Neural cell (in vitro differentiated cells): ENCODE data around the gene ATN1. TPM values are rescaled to one million over a fixed set of nuclear protein-coding genes. Genes with fewer than 3 reads are reported as not detected.

Source experiments
- H2AFZ ChIP-seq: fragments of 200-600, 300-800 bp; sonication (generic), shearing (Covaris generic); 2 replicates; pipeline ENCODE4 v1.6.0; 2014; ENCODE audit warnings: low read depth, mild to moderate bottlenecking, antibody characterized with exemption, low read length, moderate library complexity
- H3F3A ChIP-seq: fragments of 200-600 bp; shearing (Covaris generic); 2 replicates; pipeline ENCODE4 v1.6.1; 2016; ENCODE audit warnings: mild to moderate bottlenecking, moderate library complexity, mixed read lengths, antibody characterized with exemption, low read length; ENCODE audit not compliant: insufficient read depth, poor library complexity, severe bottlenecking
- H3K27ac ChIP-seq: fragments of 200-600, 300-800 bp; sonication (generic), shearing (Covaris generic); 2 replicates; pipeline ENCODE4 v1.5.1; 2014; ENCODE audit warnings: mild to moderate bottlenecking, low read length, moderate library complexity
- H3K27me3 ChIP-seq: fragments of 300-800, 200-600 bp; sonication (generic), shearing (Covaris generic); 2 replicates; pipeline ENCODE4 v1.6.0; 2014; ENCODE audit warnings: mild to moderate bottlenecking, low read depth, low read length, moderate library complexity; ENCODE audit not compliant: insufficient read depth
- H3K36me3 ChIP-seq: fragments of 300-800, 200-600 bp; sonication (generic), shearing (Covaris generic); 2 replicates; pipeline ENCODE4 v1.5.1; 2014; ENCODE audit warnings: mild to moderate bottlenecking, antibody characterized with exemption, low read length, moderate library complexity; ENCODE audit not compliant: insufficient read depth
- H3K4me2 ChIP-seq: fragments of 300-800, 200-600 bp; sonication (generic), shearing (Covaris generic); 2 replicates; pipeline ENCODE4 v1.6.0; 2014; ENCODE audit warnings: mild to moderate bottlenecking, low read length
- H3K4me3 ChIP-seq: fragments of 300-800, 200-600 bp; sonication (generic), shearing (Covaris generic); 2 replicates; pipeline ENCODE4 v1.5.1; 2014; ENCODE audit warnings: mild to moderate bottlenecking, low read length, moderate library complexity
- H3K79me2 ChIP-seq: fragments of 200-600 bp; shearing (Covaris generic); replicated peaks from 2 replicates; pipeline ENCODE4 v1.6.0; 2014; ENCODE audit warnings: mild to moderate bottlenecking, low read length, moderate library complexity; ENCODE audit not compliant: insufficient read depth
- H3K9ac ChIP-seq: fragments of 300-800, 200-600 bp; sonication (generic), shearing (Covaris generic); 2 replicates; pipeline ENCODE4 v1.6.1; 2016; ENCODE audit warnings: mild to moderate bottlenecking, low read length, mixed read lengths
- H3K9me2 ChIP-seq: fragments of 200-600 bp; shearing (Covaris generic); 2 replicates; pipeline ENCODE4 v1.6.1; 2016; ENCODE audit warnings: mild to moderate bottlenecking, low read length, mixed read lengths; ENCODE audit not compliant: insufficient read depth
- H3K9me3 ChIP-seq: fragments of 200-600, 300-800 bp; sonication (generic), shearing (Covaris generic); 2 replicates; pipeline ENCODE4 v1.6.1; 2016; ENCODE audit warnings: mild to moderate bottlenecking, mixed run types, low read length, moderate library complexity, mixed read lengths
- H4K20me1 ChIP-seq: fragments of 200-600 bp; shearing (Covaris generic); 2 replicates; pipeline ENCODE4 v1.6.1; 2016; ENCODE audit warnings: mild to moderate bottlenecking, mixed run types; ENCODE audit not compliant: insufficient read depth
- CTCF ChIP-seq: fragments of 450-650 bp; IDR thresholded peaks from 2 replicates; pipeline ENCODE4 v1.5.1; 2014; ENCODE audit warnings: antibody characterized with exemption, mild to moderate bottlenecking, moderate library complexity; ENCODE audit not compliant: poor library complexity, severe bottlenecking
- EP300 ChIP-seq: fragments of 450-650 bp; conservative IDR thresholded peaks from 2 replicates; pipeline ENCODE4 v1.6.1; 2014; ENCODE audit warnings: antibody characterized with exemption, mild to moderate bottlenecking, moderate library complexity; ENCODE audit not compliant: poor library complexity, severe bottlenecking
- EZH2 ChIP-seq: fragments of 200-600, 300-800 bp; shearing (Covaris generic), sonication (generic); IDR thresholded peaks from 2 replicates; pipeline ENCODE4 v1.6.1; 2014; ENCODE audit warnings: antibody characterized with exemption, low read length, borderline replicate concordance, mild to moderate bottlenecking; ENCODE audit not compliant: insufficient read depth, poor library complexity, severe bottlenecking
- MXI1 ChIP-seq: fragments of 450-650 bp; conservative IDR thresholded peaks from 2 replicates; pipeline ENCODE4 v1.6.1; 2014; ENCODE audit warnings: antibody characterized with exemption, mild to moderate bottlenecking; ENCODE audit not compliant: poor library complexity, severe bottlenecking
- POLR2AphosphoS5 ChIP-seq: IDR thresholded peaks from 2 replicates; pipeline ENCODE4 v1.6.1; 2012
- RAD21 ChIP-seq: fragments of 450-650 bp; conservative IDR thresholded peaks from 2 replicates; pipeline ENCODE4 v1.6.1; 2014; ENCODE audit warnings: antibody characterized with exemption, mild to moderate bottlenecking, moderate library complexity
- SMC3 ChIP-seq: fragments of 450-650 bp; conservative IDR thresholded peaks from 2 replicates; pipeline ENCODE4 v1.6.1; 2014; ENCODE audit warnings: antibody characterized with exemption, mild to moderate bottlenecking, moderate library complexity; ENCODE audit not compliant: poor library complexity
- TAF1 ChIP-seq: IDR thresholded peaks from 2 replicates; pipeline ENCODE4 v1.6.1; 2012; ENCODE audit warnings: low read depth
- polyA plus RNA-seq: library from polyadenylated mRNA; depleted of rRNA; stranded (reverse); fragments of >200 nt; gene quantifications from 2 replicates; pipeline ENCODE4 v1.2.3, GENCODE V29; 2014
- TF ChIP-seq, protein P1 (sequence below): IDR thresholded peaks from 2 replicates; pipeline ENCODE4 v1.6.1; 2012; ENCODE audit warnings: borderline replicate concordance

Gene ATN1
- polyA plus RNA-seq, 1 donor from 2014 or later, result 9.2 TPM

- no peak overlapping the region for H3K4me2 ChIP-seq
- peaks cover 4% of the 10 kb centered on the region for H3F3A ChIP-seq
- H4K20me1 ChIP-seq, result no peaks in the 10 kb centered on the region
- no peaks in the 10 kb centered on the region for H3K36me3 ChIP-seq
- no peaks in the 10 kb centered on the region for H3K9me2 ChIP-seq
- H2AFZ ChIP-seq, result no peak overlapping the region
- no peaks in the 10 kb centered on the region for H3K79me2 ChIP-seq
- no peak overlapping the region for H3K4me3 ChIP-seq
- H3K9ac ChIP-seq, result no peak overlapping the region
- H3K27me3 ChIP-seq, result no peaks in the 10 kb centered on the region
- H3K9me3 ChIP-seq, result no peaks in the 10 kb centered on the region
- no peak overlapping the region for H3K27ac ChIP-seq
- TF ChIP-seq EZH2 (no peak), CTCF (no peak), EP300 (no peak), POLR2AphosphoS5 (no peak), MXI1 (no peak), TAF1 (no peak), RAD21 (no peak), SMC3 (no peak)
- TF ChIP-seq, protein P1, sequence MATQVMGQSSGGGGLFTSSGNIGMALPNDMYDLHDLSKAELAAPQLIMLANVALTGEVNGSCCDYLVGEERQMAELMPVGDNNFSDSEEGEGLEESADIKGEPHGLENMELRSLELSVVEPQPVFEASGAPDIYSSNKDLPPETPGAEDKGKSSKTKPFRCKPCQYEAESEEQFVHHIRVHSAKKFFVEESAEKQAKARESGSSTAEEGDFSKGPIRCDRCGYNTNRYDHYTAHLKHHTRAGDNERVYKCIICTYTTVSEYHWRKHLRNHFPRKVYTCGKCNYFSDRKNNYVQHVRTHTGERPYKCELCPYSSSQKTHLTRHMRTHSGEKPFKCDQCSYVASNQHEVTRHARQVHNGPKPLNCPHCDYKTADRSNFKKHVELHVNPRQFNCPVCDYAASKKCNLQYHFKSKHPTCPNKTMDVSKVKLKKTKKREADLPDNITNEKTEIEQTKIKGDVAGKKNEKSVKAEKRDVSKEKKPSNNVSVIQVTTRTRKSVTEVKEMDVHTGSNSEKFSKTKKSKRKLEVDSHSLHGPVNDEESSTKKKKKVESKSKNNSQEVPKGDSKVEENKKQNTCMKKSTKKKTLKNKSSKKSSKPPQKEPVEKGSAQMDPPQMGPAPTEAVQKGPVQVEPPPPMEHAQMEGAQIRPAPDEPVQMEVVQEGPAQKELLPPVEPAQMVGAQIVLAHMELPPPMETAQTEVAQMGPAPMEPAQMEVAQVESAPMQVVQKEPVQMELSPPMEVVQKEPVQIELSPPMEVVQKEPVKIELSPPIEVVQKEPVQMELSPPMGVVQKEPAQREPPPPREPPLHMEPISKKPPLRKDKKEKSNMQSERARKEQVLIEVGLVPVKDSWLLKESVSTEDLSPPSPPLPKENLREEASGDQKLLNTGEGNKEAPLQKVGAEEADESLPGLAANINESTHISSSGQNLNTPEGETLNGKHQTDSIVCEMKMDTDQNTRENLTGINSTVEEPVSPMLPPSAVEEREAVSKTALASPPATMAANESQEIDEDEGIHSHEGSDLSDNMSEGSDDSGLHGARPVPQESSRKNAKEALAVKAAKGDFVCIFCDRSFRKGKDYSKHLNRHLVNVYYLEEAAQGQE, result no peak
Observed at GRCh38 chr12:6899837-6900519, 27.8 kb upstream of the ATN1 start.

- Histone ChIP-seq H3K79me2 (no peaks in the 10 kb centered on the region), H3K36me3 (no peaks in the 10 kb centered on the region), H3K4me3 (no peak overlapping the region), H3K27me3 (no peaks in the 10 kb centered on the region), H4K20me1 (no peaks in the 10 kb centered on the region), H3F3A (peaks cover 4% of the 10 kb centered on the region), H3K9me3 (no peaks in the 10 kb centered on the region), H3K9me2 (no peaks in the 10 kb centered on the region), H2AFZ (no peak overlapping the region), H3K27ac (no peak overlapping the region), H3K9ac (no peak overlapping the region), H3K4me2 (no peak overlapping the region)
- TF ChIP-seq, protein P1, result no peak
- TF ChIP-seq RAD21 (no peak), MXI1 (no peak), POLR2AphosphoS5 (no peak), TAF1 (no peak), CTCF (no peak), EZH2 (no peak), SMC3 (no peak), EP300 (no peak)
Observed at GRCh38 chr12:6902448-6902847, 25.3 kb upstream of the ATN1 start.
